Skeletal muscle tissue (tissue), 4 donors: ENCODE results near the gene DTNBP1. TPM values are rescaled to one million over a fixed set of nuclear protein-coding genes. Genes with fewer than 3 reads are reported as not detected.

Experiments used
- H3K27ac ChIP-seq: one replicate; pipeline ENCODE4 v1.7.0; 2013; ENCODE audit warnings: mild to moderate bottlenecking, low read depth, low read length, inconsistent platforms
- H3K27me3 ChIP-seq, 3 donors: one replicate each; pipeline ENCODE4 v1.7.0; 2013; ENCODE audit warnings: low read length in 3 of 3; ENCODE audit not compliant: control insufficient read depth in 3 of 3, insufficient read depth in 3 of 3
- H3K36me3 ChIP-seq, 3 donors: one replicate each; pipeline ENCODE4 v1.7.0; 2013; ENCODE audit warnings: low read length in 3 of 3; ENCODE audit not compliant: control insufficient read depth in 3 of 3, insufficient read depth in 3 of 3
- H3K4me1 ChIP-seq, 3 donors: one replicate each; pipeline ENCODE4 v1.7.0; 2013; ENCODE audit warnings: low read length in 3 of 3, mild to moderate bottlenecking in 3 of 3; ENCODE audit not compliant: control insufficient read depth in 3 of 3, insufficient read depth in 3 of 3
- H3K4me3 ChIP-seq, 3 donors: one replicate each; pipeline ENCODE4 v1.7.0; 2013; ENCODE audit warnings: low read length in 3 of 3
- H3K9ac ChIP-seq, 3 donors: one replicate each; pipeline ENCODE4 v1.7.0; 2013; ENCODE audit warnings: low read length in 3 of 3, mild to moderate bottlenecking in 3 of 3, moderate library complexity in 2 of 3, low read depth in 1 of 3
- H3K9me3 ChIP-seq, 3 donors: one replicate each; pipeline ENCODE4 v1.7.0; 2013; ENCODE audit warnings: low read length in 3 of 3; ENCODE audit not compliant: control insufficient read depth in 3 of 3
- total RNA-seq: library from RNA; depleted of rRNA; stranded (reverse); fragments of >200 nt; gene quantifications from one replicate; pipeline ENCODE4 v1.2.3, GENCODE V29; 2014
- donor health status: Osteomylitis.

DTNBP1 gene
- total RNA-seq, 1 donor from 2014 or later, result 15.1 TPM

- Histone ChIP-seq H3K4me1 (no peaks in the 10 kb centered on the region), H3K36me3 (no peaks in the 10 kb centered on the region), H3K9me3 (no peaks in the 10 kb centered on the region), H3K27ac (no peak overlapping the region), H3K4me3 (no peak overlapping the region), H3K9ac (no peak overlapping the region), H3K27me3 (no peaks in the 10 kb centered on the region)
These were observed 92.7 kb downstream of the DTNBP1 start for GRCh38 chr6:15570171-15570570.

DNA sequence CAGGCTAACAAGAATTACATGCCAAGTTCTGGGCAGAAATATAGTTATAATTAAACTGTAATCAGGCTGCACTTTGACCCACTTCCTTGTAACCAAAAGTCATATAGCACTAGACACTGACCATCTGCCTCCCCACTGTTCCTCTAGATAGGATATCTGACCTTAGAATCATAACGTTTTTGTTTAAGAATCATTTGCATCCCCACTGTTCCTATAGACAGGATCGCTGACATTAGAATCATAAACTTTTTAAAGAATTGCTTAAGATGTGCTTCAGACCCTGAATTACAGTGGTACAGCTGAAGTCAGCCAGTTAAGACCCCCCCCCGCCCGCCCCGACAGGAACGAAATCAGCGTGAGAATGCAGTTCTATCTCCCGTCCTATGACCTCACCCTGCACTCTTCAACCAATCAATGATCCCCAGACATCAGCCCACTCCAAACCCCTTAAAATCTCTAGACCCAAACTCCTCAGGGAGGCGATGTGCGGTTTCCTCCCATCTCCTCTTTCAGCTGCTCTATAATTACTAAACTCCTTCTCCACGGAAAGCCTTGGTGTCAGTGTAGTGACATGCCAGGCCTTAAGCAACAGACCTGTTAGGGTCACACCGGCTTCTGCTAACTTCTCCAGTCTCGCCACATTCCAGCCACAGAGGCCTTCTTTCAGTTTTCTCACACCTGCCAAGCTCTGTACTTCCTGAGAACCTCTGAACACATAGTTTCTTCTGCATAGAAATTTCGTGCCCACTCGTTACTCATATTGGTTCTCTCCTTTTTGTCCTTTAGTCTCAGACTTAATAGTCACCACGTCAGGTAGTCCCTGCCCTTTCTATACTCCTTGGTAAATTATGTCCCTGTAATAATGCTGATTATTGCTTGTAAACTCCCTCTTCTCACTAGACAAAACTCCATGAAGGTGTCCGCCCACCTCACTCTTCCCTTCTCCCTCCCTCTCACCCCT, 93.5 kb downstream of the DTNBP1 start:
- no peaks in the 10 kb centered on the region for H3K4me1 ChIP-seq
- no peaks in the 10 kb centered on the region for H3K9me3 ChIP-seq
- no peak overlapping the region for H3K4me3 ChIP-seq
- no peak overlapping the region for H3K9ac ChIP-seq
- H3K27me3 ChIP-seq, result no peaks in the 10 kb centered on the region
- no peak overlapping the region for H3K27ac ChIP-seq
- no peaks in the 10 kb centered on the region for H3K36me3 ChIP-seq

DNA sequence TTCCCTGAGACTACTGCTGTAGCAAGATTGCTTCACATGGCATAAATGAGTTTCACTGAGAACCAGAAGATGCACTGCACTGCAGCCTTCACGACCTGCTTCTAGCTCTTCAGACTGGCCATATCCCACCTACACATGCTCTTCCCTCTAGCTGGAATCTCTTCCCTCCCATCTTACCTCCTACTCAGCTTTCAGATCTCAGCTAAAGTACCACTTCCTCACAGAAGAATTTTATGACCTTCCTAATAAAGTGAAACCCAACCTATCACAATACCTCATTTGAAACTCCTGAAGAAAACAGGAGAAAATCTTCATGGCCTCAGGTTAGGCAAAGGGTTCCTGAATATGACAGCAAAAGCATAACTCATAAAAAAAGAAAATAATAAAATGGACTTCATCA, 99.9 kb downstream of the DTNBP1 start:
- no peak overlapping the region for H3K9ac ChIP-seq
- H3K27me3 ChIP-seq, result no peaks in the 10 kb centered on the region
- no peak overlapping the region for H3K4me3 ChIP-seq
- no peak overlapping the region for H3K27ac ChIP-seq
- no peaks in the 10 kb centered on the region for H3K4me1 ChIP-seq
- no peaks in the 10 kb centered on the region for H3K36me3 ChIP-seq
- H3K9me3 ChIP-seq, result no peaks in the 10 kb centered on the region

GRCh38 chr6:15561447-15562199, 101.2 kb downstream of the DTNBP1 start:
- Histone ChIP-seq H3K36me3 (no peaks in the 10 kb centered on the region), H3K27ac (no peak overlapping the region), H3K9ac (no peak overlapping the region), H3K4me1 (no peaks in the 10 kb centered on the region), H3K9me3 (no peaks in the 10 kb centered on the region), H3K4me3 (no peak overlapping the region), H3K27me3 (no peaks in the 10 kb centered on the region)

- no peaks in the 10 kb centered on the region for H3K27me3 ChIP-seq
- no peaks in the 10 kb centered on the region for H3K9me3 ChIP-seq
- no peaks in the 10 kb centered on the region for H3K36me3 ChIP-seq
These were observed 102.1 kb downstream of the DTNBP1 start for GRCh38 chr6:15560713-15561112.

DNA sequence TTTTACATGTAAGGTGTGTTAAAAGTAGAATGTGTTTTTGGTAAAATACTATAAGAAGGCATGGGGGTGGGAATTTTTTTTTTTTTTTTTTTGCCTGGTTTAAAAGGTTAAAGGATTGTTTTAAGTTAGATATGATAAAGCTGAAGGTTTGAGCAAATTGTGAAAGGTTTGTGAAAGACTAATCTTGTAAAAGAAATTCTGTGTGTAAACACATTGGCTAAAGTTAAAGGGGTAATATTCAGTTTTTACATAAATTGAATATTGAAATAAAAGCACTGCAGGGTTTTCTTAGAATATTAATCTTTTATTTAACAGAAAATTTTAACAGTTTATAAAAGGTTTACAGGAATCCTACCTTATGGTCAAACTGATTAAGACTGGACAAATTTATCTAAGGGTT, 105.7 kb downstream of the DTNBP1 start:
- Histone ChIP-seq H3K27ac (no peak overlapping the region), H3K4me1 (peaks cover 0 to 6% (median 0%) of the 10 kb centered on the region in 3 donors), H3K9me3 (no peaks in the 10 kb centered on the region), H3K36me3 (no peaks in the 10 kb centered on the region), H3K4me3 (no peak overlapping the region), H3K27me3 (no peaks in the 10 kb centered on the region), H3K9ac (no peak overlapping the region)

More at GRCh38 chr6:15560713-15561112, 102.1 kb downstream of the DTNBP1 start:
- Histone ChIP-seq H3K4me3 (no peak overlapping the region), H3K27ac (no peak overlapping the region), H3K4me1 (no peaks in the 10 kb centered on the region), H3K9ac (no peak overlapping the region)

DNA sequence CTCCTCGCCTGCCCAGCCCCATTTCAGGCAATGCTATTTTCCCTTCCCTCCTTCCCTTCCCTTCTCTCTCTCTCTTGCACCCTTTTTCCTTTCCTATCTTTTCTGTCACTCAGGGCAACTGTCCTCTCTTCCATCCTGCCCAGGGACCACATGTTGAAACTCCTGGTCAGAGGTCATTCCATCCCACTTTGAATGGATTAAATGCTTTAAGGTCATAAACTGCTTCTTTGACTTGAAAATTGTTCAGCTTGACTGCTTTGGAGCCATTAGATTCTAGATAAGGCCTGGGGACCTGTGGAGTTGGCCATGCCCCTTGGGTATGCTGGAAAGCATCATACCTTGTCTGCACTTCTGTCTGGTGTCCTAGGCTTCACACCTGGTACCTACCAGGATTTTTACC, 106.1 kb downstream of the DTNBP1 start:
- Histone ChIP-seq H3K36me3 (no peaks in the 10 kb centered on the region), H3K27ac (no peak overlapping the region)

GRCh38 chr6:15555101-15556038, 107.5 kb downstream of the DTNBP1 start:
- H3K27me3 ChIP-seq, result no peaks in the 10 kb centered on the region
- H3K36me3 ChIP-seq, result no peaks in the 10 kb centered on the region
- H3K27ac ChIP-seq, result peak overlapping the region; percentile 74
- H3K4me1 ChIP-seq, result peaks cover 11 to 21% (median 12%) of the 10 kb centered on the region in 3 donors
- no peak overlapping the region for H3K4me3 ChIP-seq
- no peak overlapping the region for H3K9ac ChIP-seq
- H3K9me3 ChIP-seq, result no peaks in the 10 kb centered on the region

More for the DNA sequence above, 106.1 kb downstream of the DTNBP1 start:
- Histone ChIP-seq H3K4me3 (no peak overlapping the region), H3K4me1 (peaks cover 4 to 11% (median 4%) of the 10 kb centered on the region in 3 donors), H3K27me3 (no peaks in the 10 kb centered on the region), H3K9ac (no peak overlapping the region), H3K9me3 (no peaks in the 10 kb centered on the region)

GRCh38 chr6:15554728-15555100, 108.1 kb downstream of the DTNBP1 start:
- H3K4me3 ChIP-seq, result no peak overlapping the region
- no peak overlapping the region for H3K9ac ChIP-seq
- no peaks in the 10 kb centered on the region for H3K36me3 ChIP-seq
- no peaks in the 10 kb centered on the region for H3K9me3 ChIP-seq
- H3K4me1 ChIP-seq, result peaks cover 11 to 21% (median 12%) of the 10 kb centered on the region in 3 donors
- H3K27me3 ChIP-seq, result no peaks in the 10 kb centered on the region
- peak overlapping the region; percentile 74 for H3K27ac ChIP-seq
